Lower lobe of right lung (tissue), 2 donors: Measurements from ENCODE around the gene LTBP3. TPM values are rescaled to one million over a fixed set of nuclear protein-coding genes. Genes with fewer than 3 reads are reported as not detected.

Experiments
- ATAC-seq, 2 donors: fragments of 200-7000 bp; cut with Tn5 transposase; one replicate each; pipeline ENCODE4 v1.9.1; 2020 to 2022; ENCODE audit warnings: mild to moderate bottlenecking in 2 of 2, moderate library complexity in 2 of 2
- DNase-seq: peaks from one replicate; pipeline ENCODE4 v3.0.0-alpha.2; 2020
- H3K27ac ChIP-seq: fragments of 200-600 bp; one replicate; pipeline ENCODE4 v1.8.0; 2022
- H3K27me3 ChIP-seq: fragments of 200-600 bp; one replicate; pipeline ENCODE4 v1.8.0; 2022; ENCODE audit warnings: low read depth
- H3K36me3 ChIP-seq: fragments of 200-600 bp; one replicate; pipeline ENCODE4 v1.8.0; 2022; ENCODE audit warnings: mild to moderate bottlenecking
- H3K4me1 ChIP-seq: fragments of 200-600 bp; one replicate; pipeline ENCODE4 v1.8.0; 2022
- H3K4me3 ChIP-seq: fragments of 200-600 bp; one replicate; pipeline ENCODE4 v1.8.0; 2022; ENCODE audit warnings: mild to moderate bottlenecking
- H3K9me3 ChIP-seq: fragments of 200-600 bp; one replicate; pipeline ENCODE4 v1.8.0; 2022
- CTCF ChIP-seq: fragments of 200-600 bp; IDR thresholded peaks from one replicate; pipeline ENCODE4 v1.8.0; 2022; ENCODE audit warnings: antibody characterized with exemption, mild to moderate bottlenecking
- intact Hi-C: fragments of 100-400 bp; cut with DNase I; formaldehyde crosslinking; loops from one replicate; pipeline ENCODE4 v1.11.0; 2022
- total RNA-seq: library from RNA; stranded (reverse); fragmentation: NEBNext Ultra II Directional; extraction: Animal tissue kit (Norgen Biotek cat#: 25700); gene quantifications from one replicate; pipeline ENCODE4 v1.2.1, GENCODE V29; 2021
- donor health status: DM: no; HTN: yes; CAD: no; lungs with severe emphysema.

Gene LTBP3
- total RNA-seq, 1 donor from 2014 or later = 98.7 TPM

- Histone ChIP-seq H3K36me3 (peaks cover 29% of the 10 kb centered on the region), H3K4me1 (peaks cover 25% of the 10 kb centered on the region), H3K27ac (no peak overlapping the region), H3K27me3 (no peaks in the 10 kb centered on the region), H3K4me3 (no peak overlapping the region), H3K9me3 (no peaks in the 10 kb centered on the region)
- intact Hi-C loops = no loop called here
- no peak for TF ChIP-seq CTCF
- DNase-seq (no peak), ATAC-seq (no peak)
These were observed 10.6 kb downstream of the LTBP3 start for GRCh38 chr11:65547446-65548125.

GRCh38 chr11:65546217-65546958 lies 11.8 kb downstream of the LTBP3 start:
- no peak for TF ChIP-seq CTCF
- peak; percentile 93 to 96 for ATAC-seq
- Histone ChIP-seq H3K27ac (peak overlapping the region; percentile 73), H3K4me1 (peaks cover 27% of the 10 kb centered on the region), H3K36me3 (peaks cover 28% of the 10 kb centered on the region), H3K27me3 (no peaks in the 10 kb centered on the region), H3K4me3 (peak overlapping the region; percentile 57), H3K9me3 (no peaks in the 10 kb centered on the region)
- intact Hi-C loops = no loop called here
- DNase-seq = peak; percentile 96

- no peaks in the 10 kb centered on the region for H3K9me3 ChIP-seq
- peak overlapping the region; percentile 73 for H3K27ac ChIP-seq
- H3K27me3 ChIP-seq = no peaks in the 10 kb centered on the region
- intact Hi-C loops = no loop called here
- H3K4me1 ChIP-seq = peaks cover 33% of the 10 kb centered on the region
- no peak for TF ChIP-seq CTCF
- DNase-seq (no peak), ATAC-seq (no peak)
- H3K4me3 ChIP-seq = peak overlapping the region; percentile 57
- H3K36me3 ChIP-seq = peaks cover 28% of the 10 kb centered on the region
These were observed 12.3 kb downstream of the LTBP3 start for GRCh38 chr11:65545853-65546216.

- TF ChIP-seq CTCF = no peak
- intact Hi-C loops = no loop called here
- H3K27ac ChIP-seq = no peak overlapping the region
- ATAC-seq (no peak), DNase-seq (no peak)
- H3K4me3 ChIP-seq = no peak overlapping the region
- H3K27me3 ChIP-seq = no peaks in the 10 kb centered on the region
- H3K4me1 ChIP-seq = peaks cover 44% of the 10 kb centered on the region
- H3K36me3 ChIP-seq = peaks cover 24% of the 10 kb centered on the region
- H3K9me3 ChIP-seq = no peaks in the 10 kb centered on the region
These were observed 15.3 kb downstream of the LTBP3 start for GRCh38 chr11:65542738-65543390.

- Histone ChIP-seq H3K4me3 (peak overlapping the region; percentile 76), H3K36me3 (peaks cover 30% of the 10 kb centered on the region), H3K27ac (peak overlapping the region; percentile 90), H3K27me3 (no peaks in the 10 kb centered on the region), H3K9me3 (no peaks in the 10 kb centered on the region), H3K4me1 (peaks cover 35% of the 10 kb centered on the region)
- no peak for ATAC-seq
- TF ChIP-seq CTCF = no peak
- intact Hi-C loops = no loop called here
- no peak for DNase-seq
These were observed 16.8 kb downstream of the LTBP3 start for GRCh38 chr11:65541093-65541982.
